ENCODE measurements around the gene P3H2. TPM values are rescaled to one million over a fixed set of nuclear protein-coding genes. Genes with fewer than 3 reads are reported as not detected.

P3H2 gene
- total RNA-seq, 4 donors from 2014 or later, result 0.70 to 23.1 (median 7.5) TPM

DNA sequence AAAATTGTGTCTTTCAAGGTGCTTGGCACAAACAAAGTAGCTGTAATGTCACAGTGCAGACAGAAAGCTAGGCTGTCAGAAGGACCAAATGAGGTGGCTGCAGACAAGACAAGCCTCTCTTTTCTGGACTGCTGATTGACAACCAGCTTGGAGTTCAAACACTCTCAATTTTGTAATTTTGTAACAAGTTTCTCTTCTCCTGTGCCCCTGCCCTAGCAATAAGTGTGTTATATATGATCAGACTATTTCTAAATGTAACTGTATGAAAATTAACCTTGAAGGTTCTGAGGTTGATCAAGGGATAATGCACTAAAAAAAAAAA is 172.0 kb downstream of the P3H2 start:
- Histone ChIP-seq H3K27me3 (no peaks in the 10 kb centered on the region), H3K36me3 (no peaks in the 10 kb centered on the region), H3K27ac (no peak overlapping the region), H3K4me3 (no peak overlapping the region), H3K4me1 (no peaks in the 10 kb centered on the region), H3K9me3 (no peaks in the 10 kb centered on the region)
- no peak for DNase-seq
- TF ChIP-seq, protein P1, sequence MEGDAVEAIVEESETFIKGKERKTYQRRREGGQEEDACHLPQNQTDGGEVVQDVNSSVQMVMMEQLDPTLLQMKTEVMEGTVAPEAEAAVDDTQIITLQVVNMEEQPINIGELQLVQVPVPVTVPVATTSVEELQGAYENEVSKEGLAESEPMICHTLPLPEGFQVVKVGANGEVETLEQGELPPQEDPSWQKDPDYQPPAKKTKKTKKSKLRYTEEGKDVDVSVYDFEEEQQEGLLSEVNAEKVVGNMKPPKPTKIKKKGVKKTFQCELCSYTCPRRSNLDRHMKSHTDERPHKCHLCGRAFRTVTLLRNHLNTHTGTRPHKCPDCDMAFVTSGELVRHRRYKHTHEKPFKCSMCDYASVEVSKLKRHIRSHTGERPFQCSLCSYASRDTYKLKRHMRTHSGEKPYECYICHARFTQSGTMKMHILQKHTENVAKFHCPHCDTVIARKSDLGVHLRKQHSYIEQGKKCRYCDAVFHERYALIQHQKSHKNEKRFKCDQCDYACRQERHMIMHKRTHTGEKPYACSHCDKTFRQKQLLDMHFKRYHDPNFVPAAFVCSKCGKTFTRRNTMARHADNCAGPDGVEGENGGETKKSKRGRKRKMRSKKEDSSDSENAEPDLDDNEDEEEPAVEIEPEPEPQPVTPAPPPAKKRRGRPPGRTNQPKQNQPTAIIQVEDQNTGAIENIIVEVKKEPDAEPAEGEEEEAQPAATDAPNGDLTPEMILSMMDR (IDR thresholded peaks at IDR 0.05), result no peak

DNA sequence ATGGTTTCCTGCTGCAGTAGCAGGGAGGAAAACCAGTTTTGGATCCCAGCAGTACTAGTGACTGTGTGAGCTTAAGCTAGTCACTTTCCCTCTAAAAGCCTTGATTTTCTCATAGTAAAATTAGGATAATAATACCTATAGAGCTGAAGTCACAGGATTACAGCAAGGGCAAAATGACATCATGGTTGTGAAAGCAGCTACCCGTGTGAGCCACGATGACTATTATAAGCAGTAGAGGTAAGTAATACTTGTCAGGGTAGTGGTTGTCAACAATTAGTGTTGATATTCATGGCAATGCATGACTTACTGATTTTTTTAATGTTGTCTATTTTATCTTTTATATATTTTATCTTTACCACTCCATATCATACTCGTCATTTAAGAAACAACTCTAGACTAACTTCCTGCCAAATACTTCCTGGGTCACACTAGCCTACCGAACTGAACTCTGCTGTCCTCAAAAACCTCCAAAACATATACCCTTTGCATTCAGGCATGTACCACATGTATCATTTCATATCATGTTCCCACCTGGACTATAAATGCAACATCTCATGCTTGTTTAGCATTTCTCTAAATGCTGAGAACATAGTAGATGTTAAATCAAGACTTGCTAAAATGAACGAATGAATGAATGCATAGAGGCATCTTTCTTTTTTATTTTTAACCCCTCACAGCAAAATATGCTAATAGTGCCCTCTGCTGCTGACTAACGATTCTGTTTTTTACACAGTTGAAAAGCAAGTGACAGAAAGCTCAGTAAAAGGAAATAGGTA is 172.6 kb downstream of the P3H2 start:
- no peak overlapping the region for H3K4me3 ChIP-seq
- H3K36me3 ChIP-seq, result no peaks in the 10 kb centered on the region
- no peak for DNase-seq
- H3K4me1 ChIP-seq, result no peaks in the 10 kb centered on the region
- no peaks in the 10 kb centered on the region for H3K27me3 ChIP-seq
- H3K27ac ChIP-seq, result no peak overlapping the region
- TF ChIP-seq POLR2A (IDR thresholded peaks at IDR 0.05), result no peak
- TF ChIP-seq, protein P1 (IDR thresholded peaks at IDR 0.05), result peak in 3 of 6 experiments; percentile 62 to 68 (median 63)
- no peaks in the 10 kb centered on the region for H3K9me3 ChIP-seq

DNA sequence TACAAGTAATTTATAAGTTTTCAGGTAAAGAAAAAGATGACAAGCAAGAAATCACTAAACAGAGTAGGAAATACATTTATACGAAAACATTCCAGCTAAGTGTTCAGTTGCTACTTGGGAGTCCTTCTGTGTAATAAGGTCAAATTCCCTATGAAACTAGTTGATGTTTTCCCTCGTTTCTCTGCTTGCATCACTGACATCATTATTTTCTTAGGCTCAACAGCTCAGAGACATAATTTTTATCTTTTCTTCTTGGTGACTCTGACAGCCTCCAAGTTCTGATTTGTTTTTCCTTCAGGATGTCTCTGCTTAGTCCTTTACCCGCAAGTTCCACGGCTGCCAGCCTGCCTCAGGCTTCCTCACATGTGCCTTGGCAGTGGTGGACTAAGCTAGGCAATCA is 173.6 kb downstream of the P3H2 start:
- no peak for DNase-seq
- TF ChIP-seq, protein P1 (IDR thresholded peaks at IDR 0.05), result no peak
- no peak for TF ChIP-seq POLR2A (IDR thresholded peaks at IDR 0.05)
- Histone ChIP-seq H3K4me3 (no peak overlapping the region), H3K27ac (no peak overlapping the region), H3K36me3 (no peaks in the 10 kb centered on the region), H3K9me3 (no peaks in the 10 kb centered on the region), H3K4me1 (no peaks in the 10 kb centered on the region), H3K27me3 (no peaks in the 10 kb centered on the region)

DNA sequence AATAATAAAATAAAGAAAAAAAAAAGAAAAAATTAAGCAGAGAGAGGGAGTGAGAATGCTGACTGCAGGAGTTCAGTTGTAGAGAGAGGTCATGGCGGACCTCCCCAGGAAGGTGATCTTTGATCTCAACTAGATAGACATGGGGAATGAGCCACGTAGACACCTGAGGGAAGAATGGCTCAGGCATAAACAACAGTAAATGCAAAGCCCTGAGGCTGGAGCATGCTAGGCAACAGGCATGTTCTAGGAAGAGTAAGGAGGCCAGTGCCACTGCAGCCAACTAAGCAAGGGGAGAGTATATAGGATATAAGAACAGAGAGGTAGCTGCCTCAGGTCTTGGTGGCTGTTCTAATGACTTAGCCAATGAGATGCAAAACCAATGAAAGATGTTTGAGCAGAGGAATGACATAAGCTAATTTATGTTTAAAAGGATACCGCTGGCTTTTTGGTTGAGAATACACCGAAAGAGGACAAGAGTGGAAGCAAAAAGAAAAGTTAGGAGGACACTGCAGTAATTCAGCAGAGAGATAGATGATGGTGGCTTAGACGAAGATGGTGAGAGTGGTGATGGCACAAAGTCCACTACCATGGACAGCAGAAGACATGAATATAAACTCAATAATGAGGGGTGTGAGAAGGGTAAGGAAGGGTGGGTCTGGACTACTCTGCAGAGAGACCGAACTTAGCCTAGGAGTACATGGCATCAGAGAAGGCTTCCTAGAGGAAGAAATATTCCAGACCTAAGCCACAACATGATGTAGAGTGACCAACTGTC is 174.6 kb downstream of the P3H2 start:
- Histone ChIP-seq H3K27ac (no peak overlapping the region), H3K27me3 (no peaks in the 10 kb centered on the region), H3K9me3 (no peaks in the 10 kb centered on the region), H3K4me1 (peaks cover 0 to 3% (median 0%) of the 10 kb centered on the region in 4 donors), H3K36me3 (no peaks in the 10 kb centered on the region), H3K4me3 (no peak overlapping the region)
- no peak for DNase-seq
- no peak for TF ChIP-seq POLR2A (IDR thresholded peaks at IDR 0.05)

DNA sequence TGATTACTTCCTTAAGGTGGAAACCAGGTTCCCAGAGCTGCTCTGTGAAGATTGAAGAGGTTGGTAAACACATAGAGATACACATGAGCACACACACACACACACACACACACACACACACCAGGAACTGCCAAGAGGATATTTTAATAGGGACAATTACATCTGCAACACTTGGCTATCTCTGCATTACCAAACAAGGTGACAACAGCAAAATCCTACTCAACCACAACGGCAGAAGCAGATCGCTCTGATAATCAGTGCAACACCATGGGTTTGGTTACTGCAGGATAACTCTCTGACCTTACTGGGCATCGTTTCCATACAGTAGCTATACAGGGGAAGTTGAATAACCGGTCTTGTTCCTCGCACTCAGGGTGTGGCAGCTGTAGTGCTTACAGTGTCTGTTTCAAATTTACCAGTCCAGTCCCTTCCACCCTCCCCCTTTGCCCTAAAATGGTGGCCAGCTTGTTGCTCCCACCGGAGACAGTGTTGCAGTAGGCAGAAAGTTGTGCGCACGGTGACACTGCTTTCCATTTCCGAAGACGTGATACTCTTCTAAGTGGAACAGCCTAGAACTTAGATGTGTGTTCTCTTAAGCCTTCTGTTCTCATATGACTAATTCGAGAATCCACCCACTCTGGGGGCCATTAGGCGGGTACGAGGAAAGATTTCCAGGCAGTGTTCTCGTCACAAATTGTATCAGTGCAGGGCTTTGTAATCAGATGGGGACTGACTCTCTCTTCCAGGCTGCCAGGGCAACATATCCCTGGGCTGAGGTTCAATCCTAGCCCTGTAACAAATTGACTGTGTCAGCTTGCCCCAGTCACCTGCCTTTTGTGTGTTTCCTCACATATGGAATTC is 176.2 kb downstream of the P3H2 start:
- Histone ChIP-seq H3K4me3 (no peak overlapping the region), H3K27me3 (no peaks in the 10 kb centered on the region), H3K27ac (peak overlapping the region in 1 of 4 donors; percentile 57), H3K36me3 (no peaks in the 10 kb centered on the region), H3K4me1 (peaks cover 0 to 3% (median 0%) of the 10 kb centered on the region in 4 donors), H3K9me3 (no peaks in the 10 kb centered on the region)
- no peak for TF ChIP-seq POLR2A (IDR thresholded peaks at IDR 0.05)
- TF ChIP-seq, protein P1 (IDR thresholded peaks at IDR 0.05), result no peak
- DNase-seq, result peak in 1 of 3 donors; percentile 63
